Measurements from ENCODE around the gene CMTM1. TPM values are rescaled to one million over a fixed set of nuclear protein-coding genes. Genes with fewer than 3 reads are reported as not detected.

Gene CMTM1
- total and polyA plus RNA-seq, 2 experiments from 2014 or later: 1.4 to 1.9 TPM

DNA sequence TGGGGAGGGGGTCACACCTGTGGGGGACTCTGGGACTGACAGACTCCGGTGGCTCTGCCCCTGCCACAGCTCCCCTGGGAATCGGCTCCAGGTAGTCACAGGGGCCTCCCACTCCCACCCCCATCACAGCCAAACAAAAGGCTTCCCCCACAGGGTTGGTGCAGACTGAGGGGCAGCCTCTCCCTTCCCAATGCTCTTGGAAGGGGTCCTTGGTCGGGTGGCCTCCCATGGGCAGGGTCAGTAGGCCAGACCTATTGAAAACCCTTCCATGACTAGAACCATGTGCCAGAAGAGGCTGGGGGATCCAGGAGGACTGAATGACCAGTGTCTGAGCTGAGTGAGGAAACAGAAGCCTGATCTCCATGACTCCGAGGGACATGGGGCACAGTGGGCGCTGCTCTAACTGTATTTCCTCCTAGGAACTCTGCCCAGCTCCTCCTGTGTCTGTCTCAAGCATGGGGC lies 45.0 kb upstream of the CMTM1 start (continued):
- TF ChIP-seq, protein P1, sequence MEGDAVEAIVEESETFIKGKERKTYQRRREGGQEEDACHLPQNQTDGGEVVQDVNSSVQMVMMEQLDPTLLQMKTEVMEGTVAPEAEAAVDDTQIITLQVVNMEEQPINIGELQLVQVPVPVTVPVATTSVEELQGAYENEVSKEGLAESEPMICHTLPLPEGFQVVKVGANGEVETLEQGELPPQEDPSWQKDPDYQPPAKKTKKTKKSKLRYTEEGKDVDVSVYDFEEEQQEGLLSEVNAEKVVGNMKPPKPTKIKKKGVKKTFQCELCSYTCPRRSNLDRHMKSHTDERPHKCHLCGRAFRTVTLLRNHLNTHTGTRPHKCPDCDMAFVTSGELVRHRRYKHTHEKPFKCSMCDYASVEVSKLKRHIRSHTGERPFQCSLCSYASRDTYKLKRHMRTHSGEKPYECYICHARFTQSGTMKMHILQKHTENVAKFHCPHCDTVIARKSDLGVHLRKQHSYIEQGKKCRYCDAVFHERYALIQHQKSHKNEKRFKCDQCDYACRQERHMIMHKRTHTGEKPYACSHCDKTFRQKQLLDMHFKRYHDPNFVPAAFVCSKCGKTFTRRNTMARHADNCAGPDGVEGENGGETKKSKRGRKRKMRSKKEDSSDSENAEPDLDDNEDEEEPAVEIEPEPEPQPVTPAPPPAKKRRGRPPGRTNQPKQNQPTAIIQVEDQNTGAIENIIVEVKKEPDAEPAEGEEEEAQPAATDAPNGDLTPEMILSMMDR (conservative IDR thresholded peaks at IDR 0.05; ENCODE audit: low read depth in 2 of 2): no peak
- TF ChIP-seq JUNB (IDR thresholded peaks at IDR 0.05; ENCODE audit: unreplicated experiment) (no peak), EZH2 (IDR thresholded peaks at IDR 0.05; ENCODE audit: low read depth, unreplicated experiment) (no peak)

DNA sequence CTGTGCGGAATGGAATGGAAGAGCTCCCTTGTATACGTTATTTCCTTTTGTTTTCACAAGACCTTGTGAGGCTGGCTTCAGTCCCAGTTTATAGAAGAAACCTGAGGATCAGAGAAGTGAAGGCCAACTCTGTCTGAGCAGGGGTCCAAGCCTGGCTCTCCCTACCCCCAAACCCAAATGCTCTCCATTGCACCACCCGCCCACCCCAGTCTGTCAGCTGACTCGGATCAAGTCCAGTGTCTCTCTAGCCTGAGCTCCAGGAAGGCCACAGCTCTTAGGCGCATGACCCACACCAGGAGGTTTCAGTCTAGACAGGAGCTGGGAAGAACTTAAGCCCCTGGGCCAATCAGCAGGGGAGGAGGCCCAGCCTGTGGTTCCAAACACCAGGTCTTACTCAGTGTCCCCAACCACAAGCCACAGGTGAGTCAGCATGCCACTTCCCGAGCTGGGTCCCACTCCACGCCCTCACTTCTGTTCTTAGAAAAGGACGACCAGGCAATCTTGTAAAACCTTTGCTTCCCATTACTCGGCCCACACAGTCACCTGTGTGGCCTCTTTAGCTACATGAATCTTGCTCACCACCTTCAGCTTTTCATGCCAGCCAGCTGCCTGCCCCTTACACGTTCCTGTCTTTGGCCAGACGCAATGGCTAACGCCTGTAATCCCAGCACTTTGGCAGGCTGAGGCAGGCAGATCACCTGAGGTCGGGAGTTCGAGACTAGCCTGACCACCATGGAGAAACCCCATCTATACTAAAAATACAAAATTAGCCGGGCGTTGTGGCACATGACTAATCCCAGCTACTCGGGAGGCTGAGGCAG lies 44.1 kb upstream of the CMTM1 start:
- Histone ChIP-seq H3K36me3 (ENCODE audit: insufficient read depth) (no peaks in the 10 kb centered on the region), H3K9me2 (ENCODE audit: insufficient read depth) (no peaks in the 10 kb centered on the region), H3K4me3 (no peak overlapping the region), H3K4me1 (ENCODE audit: insufficient read depth) (no peaks in the 10 kb centered on the region), H3K4me2 (no peak overlapping the region), H3K79me2 (replicated peaks; ENCODE audit: insufficient read depth) (no peaks in the 10 kb centered on the region), H2AFZ (no peak overlapping the region), H3K27me3 (ENCODE audit: insufficient read depth) (no peaks in the 10 kb centered on the region), H3K27ac (ENCODE audit: low read depth) (no peak overlapping the region), H4K20me1 (replicated peaks; ENCODE audit: insufficient read depth) (no peaks in the 10 kb centered on the region; the same call in 1 of the 2 replicates), H3F3A (replicated peaks; ENCODE audit: low read depth) (no peaks in the 10 kb centered on the region)
- Mint-ChIP-seq H3K27me3 (ENCODE audit: insufficient read depth, low read depth, poor library complexity) (peaks cover 6% of the 10 kb centered on the region), H3K4me1 (peaks cover 5% of the 10 kb centered on the region), H3K9me3 (no peaks in the 10 kb centered on the region), H3K27ac (no peak overlapping the region), H3K36me3 (ENCODE audit: low read depth) (peaks cover 5% of the 10 kb centered on the region; the same call in 1 of the 3 replicates), H3K4me3 (no peak overlapping the region)
- ATAC-seq: no peak
- no peak for DNase-seq (ENCODE audit: low spot score)
- TF ChIP-seq EZH2 (IDR thresholded peaks at IDR 0.05; ENCODE audit: low read depth, unreplicated experiment) (no peak), JUNB (IDR thresholded peaks at IDR 0.05; ENCODE audit: unreplicated experiment) (no peak), ZNF331 (CRISPR knock-in tag; IDR thresholded peaks at IDR 0.05; ENCODE audit: low read depth) (no peak), NANOG (IDR thresholded peaks at IDR 0.05; ENCODE audit: borderline replicate concordance) (no peak), POLR2AphosphoS5 (IDR thresholded peaks at IDR 0.05; ENCODE audit: low read depth) (no peak), CREB1 (CRISPR knock-in tag; IDR thresholded peaks at IDR 0.05; ENCODE audit: low read depth) (no peak), STAT1 (IDR thresholded peaks at IDR 0.05; ENCODE audit: unreplicated experiment) (no peak), ZNF114 (CRISPR knock-in tag; IDR thresholded peaks at IDR 0.05) (no peak), EZH2phosphoT487 (IDR thresholded peaks at IDR 0.05; ENCODE audit: unreplicated experiment) (no peak)
- TF ChIP-seq, protein P2, sequence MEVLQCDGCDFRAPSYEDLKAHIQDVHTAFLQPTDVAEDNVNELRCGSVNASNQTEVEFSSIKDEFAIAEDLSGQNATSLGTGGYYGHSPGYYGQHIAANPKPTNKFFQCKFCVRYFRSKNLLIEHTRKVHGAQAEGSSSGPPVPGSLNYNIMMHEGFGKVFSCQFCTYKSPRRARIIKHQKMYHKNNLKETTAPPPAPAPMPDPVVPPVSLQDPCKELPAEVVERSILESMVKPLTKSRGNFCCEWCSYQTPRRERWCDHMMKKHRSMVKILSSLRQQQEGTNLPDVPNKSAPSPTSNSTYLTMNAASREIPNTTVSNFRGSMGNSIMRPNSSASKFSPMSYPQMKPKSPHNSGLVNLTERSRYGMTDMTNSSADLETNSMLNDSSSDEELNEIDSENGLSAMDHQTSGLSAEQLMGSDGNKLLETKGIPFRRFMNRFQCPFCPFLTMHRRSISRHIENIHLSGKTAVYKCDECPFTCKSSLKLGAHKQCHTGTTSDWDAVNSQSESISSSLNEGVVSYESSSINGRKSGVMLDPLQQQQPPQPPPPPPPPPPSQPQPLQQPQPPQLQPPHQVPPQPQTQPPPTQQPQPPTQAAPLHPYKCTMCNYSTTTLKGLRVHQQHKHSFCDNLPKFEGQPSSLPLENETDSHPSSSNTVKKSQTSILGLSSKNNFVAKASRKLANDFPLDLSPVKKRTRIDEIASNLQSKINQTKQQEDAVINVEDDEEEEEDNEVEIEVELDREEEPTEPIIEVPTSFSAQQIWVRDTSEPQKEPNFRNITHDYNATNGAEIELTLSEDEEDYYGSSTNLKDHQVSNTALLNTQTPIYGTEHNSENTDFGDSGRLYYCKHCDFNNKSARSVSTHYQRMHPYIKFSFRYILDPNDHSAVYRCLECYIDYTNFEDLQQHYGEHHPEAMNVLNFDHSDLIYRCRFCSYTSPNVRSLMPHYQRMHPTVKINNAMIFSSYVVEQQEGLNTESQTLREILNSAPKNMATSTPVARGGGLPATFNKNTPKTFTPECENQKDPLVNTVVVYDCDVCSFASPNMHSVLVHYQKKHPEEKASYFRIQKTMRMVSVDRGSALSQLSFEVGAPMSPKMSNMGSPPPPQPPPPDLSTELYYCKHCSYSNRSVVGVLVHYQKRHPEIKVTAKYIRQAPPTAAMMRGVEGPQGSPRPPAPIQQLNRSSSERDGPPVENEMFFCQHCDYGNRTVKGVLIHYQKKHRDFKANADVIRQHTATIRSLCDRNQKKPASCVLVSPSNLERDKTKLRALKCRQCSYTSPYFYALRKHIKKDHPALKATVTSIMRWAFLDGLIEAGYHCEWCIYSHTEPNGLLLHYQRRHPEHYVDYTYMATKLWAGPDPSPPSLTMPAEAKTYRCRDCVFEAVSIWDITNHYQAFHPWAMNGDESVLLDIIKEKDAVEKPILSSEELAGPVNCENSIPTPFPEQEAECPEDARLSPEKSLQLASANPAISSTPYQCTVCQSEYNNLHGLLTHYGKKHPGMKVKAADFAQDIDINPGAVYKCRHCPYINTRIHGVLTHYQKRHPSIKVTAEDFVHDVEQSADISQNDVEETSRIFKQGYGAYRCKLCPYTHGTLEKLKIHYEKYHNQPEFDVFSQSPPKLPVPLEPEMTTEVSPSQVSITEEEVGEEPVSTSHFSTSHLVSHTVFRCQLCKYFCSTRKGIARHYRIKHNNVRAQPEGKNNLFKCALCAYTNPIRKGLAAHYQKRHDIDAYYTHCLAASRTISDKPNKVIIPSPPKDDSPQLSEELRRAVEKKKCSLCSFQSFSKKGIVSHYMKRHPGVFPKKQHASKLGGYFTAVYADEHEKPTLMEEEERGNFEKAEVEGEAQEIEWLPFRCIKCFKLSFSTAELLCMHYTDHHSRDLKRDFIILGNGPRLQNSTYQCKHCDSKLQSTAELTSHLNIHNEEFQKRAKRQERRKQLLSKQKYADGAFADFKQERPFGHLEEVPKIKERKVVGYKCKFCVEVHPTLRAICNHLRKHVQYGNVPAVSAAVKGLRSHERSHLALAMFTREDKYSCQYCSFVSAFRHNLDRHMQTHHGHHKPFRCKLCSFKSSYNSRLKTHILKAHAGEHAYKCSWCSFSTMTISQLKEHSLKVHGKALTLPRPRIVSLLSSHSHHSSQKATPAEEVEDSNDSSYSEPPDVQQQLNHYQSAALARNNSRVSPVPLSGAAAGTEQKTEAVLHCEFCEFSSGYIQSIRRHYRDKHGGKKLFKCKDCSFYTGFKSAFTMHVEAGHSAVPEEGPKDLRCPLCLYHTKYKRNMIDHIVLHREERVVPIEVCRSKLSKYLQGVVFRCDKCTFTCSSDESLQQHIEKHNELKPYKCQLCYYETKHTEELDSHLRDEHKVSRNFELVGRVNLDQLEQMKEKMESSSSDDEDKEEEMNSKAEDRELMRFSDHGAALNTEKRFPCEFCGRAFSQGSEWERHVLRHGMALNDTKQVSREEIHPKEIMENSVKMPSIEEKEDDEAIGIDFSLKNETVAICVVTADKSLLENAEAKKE (CRISPR knock-in tag; IDR thresholded peaks at IDR 0.05): no peak
- TF ChIP-seq, protein P3, sequence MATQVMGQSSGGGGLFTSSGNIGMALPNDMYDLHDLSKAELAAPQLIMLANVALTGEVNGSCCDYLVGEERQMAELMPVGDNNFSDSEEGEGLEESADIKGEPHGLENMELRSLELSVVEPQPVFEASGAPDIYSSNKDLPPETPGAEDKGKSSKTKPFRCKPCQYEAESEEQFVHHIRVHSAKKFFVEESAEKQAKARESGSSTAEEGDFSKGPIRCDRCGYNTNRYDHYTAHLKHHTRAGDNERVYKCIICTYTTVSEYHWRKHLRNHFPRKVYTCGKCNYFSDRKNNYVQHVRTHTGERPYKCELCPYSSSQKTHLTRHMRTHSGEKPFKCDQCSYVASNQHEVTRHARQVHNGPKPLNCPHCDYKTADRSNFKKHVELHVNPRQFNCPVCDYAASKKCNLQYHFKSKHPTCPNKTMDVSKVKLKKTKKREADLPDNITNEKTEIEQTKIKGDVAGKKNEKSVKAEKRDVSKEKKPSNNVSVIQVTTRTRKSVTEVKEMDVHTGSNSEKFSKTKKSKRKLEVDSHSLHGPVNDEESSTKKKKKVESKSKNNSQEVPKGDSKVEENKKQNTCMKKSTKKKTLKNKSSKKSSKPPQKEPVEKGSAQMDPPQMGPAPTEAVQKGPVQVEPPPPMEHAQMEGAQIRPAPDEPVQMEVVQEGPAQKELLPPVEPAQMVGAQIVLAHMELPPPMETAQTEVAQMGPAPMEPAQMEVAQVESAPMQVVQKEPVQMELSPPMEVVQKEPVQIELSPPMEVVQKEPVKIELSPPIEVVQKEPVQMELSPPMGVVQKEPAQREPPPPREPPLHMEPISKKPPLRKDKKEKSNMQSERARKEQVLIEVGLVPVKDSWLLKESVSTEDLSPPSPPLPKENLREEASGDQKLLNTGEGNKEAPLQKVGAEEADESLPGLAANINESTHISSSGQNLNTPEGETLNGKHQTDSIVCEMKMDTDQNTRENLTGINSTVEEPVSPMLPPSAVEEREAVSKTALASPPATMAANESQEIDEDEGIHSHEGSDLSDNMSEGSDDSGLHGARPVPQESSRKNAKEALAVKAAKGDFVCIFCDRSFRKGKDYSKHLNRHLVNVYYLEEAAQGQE (IDR thresholded peaks at IDR 0.05; ENCODE audit: unreplicated experiment): no peak
